Endothelial cell of umbilical vein (primary cell): Measurements from ENCODE around the gene CAPN5. TPM values are rescaled to one million over a fixed set of nuclear protein-coding genes. Genes with fewer than 3 reads are reported as not detected.

Experiments
- BruUV-seq: library from RNA; stranded (reverse); fragments of 400-500 nt; replicated peaks from 2 replicates; lab custom pipeline; 2021; lab: Mats Ljungman, UMichigan
- CTCF ChIA-PET: fragments of 300-600, 350-600 bp; sonication (Branson Sonifier 250); formaldehyde crosslinking; loops from one replicate; lab custom pipeline; 2021; ENCODE audit warnings: antibody characterized with exemption, inconsistent platforms; lab: Charles Lee
- POLR2A ChIA-PET: fragments of 300-600, 350-600 bp; sonication (Branson Sonifier 250); formaldehyde crosslinking; loops from one replicate; lab custom pipeline; 2021; ENCODE audit warnings: antibody characterized with exemption, inconsistent platforms; lab: Charles Lee
- DNase-seq: peaks from one replicate; pipeline ENCODE4 v3.0.0-alpha.2; 2011; ENCODE audit warnings: low read depth, low spot score
- FAIRE-seq: peaks from 2 replicates; lab custom pipeline; 2011; peaks lifted over from hg19 to GRCh38; lab: Jason Lieb, UNC
- H2AFZ ChIP-seq: 2 replicates; pipeline ENCODE4 v1.6.0; 2012; ENCODE audit warnings: low read depth, low read length, control low read depth, inconsistent platforms
- H3K27ac ChIP-seq: 2 replicates; pipeline ENCODE4 v1.5.1; 2011; ENCODE audit warnings: low read depth, mild to moderate bottlenecking, control low read depth, low read length, moderate library complexity; ENCODE audit not compliant: insufficient read depth
- H3K27me3 ChIP-seq, 2 experiments: 2 replicates each; pipeline versions ENCODE4 v1.6.0 to v1.6.1; 2011; ENCODE audit warnings: low read length in 2 of 2, mixed read lengths in 1 of 2; ENCODE audit not compliant: control insufficient read depth in 2 of 2, insufficient read depth in 2 of 2
- H3K36me3 ChIP-seq, 2 experiments: 2 replicates in 1 of 2; 3 replicates in 1 of 2; pipeline ENCODE4 v1.5.1; 2011; ENCODE audit warnings: low read length in 2 of 2, mild to moderate bottlenecking in 1 of 2, moderate library complexity in 1 of 2; ENCODE audit not compliant: control insufficient read depth in 2 of 2, insufficient read depth in 2 of 2; ENCODE audit errors: extremely low read depth in 1 of 2
- H3K4me1 ChIP-seq: 3 replicates; pipeline ENCODE4 v1.5.1; 2011; ENCODE audit warnings: mild to moderate bottlenecking, low read length; ENCODE audit not compliant: control insufficient read depth, insufficient read depth; ENCODE audit errors: extremely low read depth
- H3K4me2 ChIP-seq: 2 replicates; pipeline ENCODE4 v1.6.1; 2011; ENCODE audit warnings: low read length, control low read depth, mixed read lengths; ENCODE audit not compliant: insufficient read depth
- H3K4me3 ChIP-seq, 3 experiments: fragments of 200-600 bp in 1 of 3; sonication (generic), shearing (Covaris generic) in 1 of 3; replicated peaks in 1 of 3; 2 replicates each; pipeline ENCODE4 v1.5.1; 2011 to 2016; ENCODE audit warnings: control low read depth in 3 of 3, low read length in 3 of 3, mild to moderate bottlenecking in 2 of 3, inconsistent platforms in 1 of 3, low read depth in 1 of 3, moderate library complexity in 1 of 3; ENCODE audit not compliant: insufficient read depth in 1 of 3
- H3K79me2 ChIP-seq: 2 replicates; pipeline ENCODE4 v1.6.0; 2012; ENCODE audit warnings: low read length, inconsistent platforms; ENCODE audit not compliant: control insufficient read depth, insufficient read depth
- H3K9ac ChIP-seq: replicated peaks from 2 replicates; pipeline ENCODE3; 2011; ENCODE audit warnings: low read length, control low read depth; ENCODE audit not compliant: insufficient read depth; ENCODE audit errors: extremely low read depth
- H3K9me1 ChIP-seq: replicated peaks from 3 replicates; pipeline ENCODE4 v1.6.0; 2011; ENCODE audit warnings: mild to moderate bottlenecking, low read length; ENCODE audit not compliant: control insufficient read depth, insufficient read depth; ENCODE audit errors: extremely low read depth
- H3K9me3 ChIP-seq: replicated peaks from 2 replicates; pipeline ENCODE4 v1.5.1; 2012; ENCODE audit warnings: low read length, inconsistent platforms; ENCODE audit not compliant: control insufficient read depth, insufficient read depth
- H4K20me1 ChIP-seq: replicated peaks from 2 replicates; pipeline ENCODE3; 2011; ENCODE audit warnings: mild to moderate bottlenecking, low read length; ENCODE audit not compliant: control insufficient read depth, insufficient read depth; ENCODE audit errors: extremely low read depth
- CTCF ChIP-seq, 2 donors: IDR thresholded peaks; 1 replicate in 1 of 2; 2 replicates in 1 of 2; pipeline ENCODE4 v1.5.1; 2011; ENCODE audit warnings: low read length in 2 of 2, mild to moderate bottlenecking in 2 of 2, moderate library complexity in 2 of 2, control low read depth in 1 of 2, inconsistent platforms in 1 of 2, low read depth in 1 of 2; ENCODE audit not compliant: insufficient read depth in 1 of 2; ENCODE audit errors: extremely low read depth in 1 of 2
- EZH2 ChIP-seq: IDR thresholded peaks from 2 replicates; pipeline ENCODE4 v1.6.1; 2012; ENCODE audit warnings: borderline replicate concordance, low read depth, mild to moderate bottlenecking, moderate library complexity, low read length, inconsistent platforms; ENCODE audit not compliant: severe bottlenecking
- FOS ChIP-seq: IDR thresholded peaks from 2 replicates; pipeline ENCODE4 v1.6.1; 2011; ENCODE audit warnings: mild to moderate bottlenecking, low read length, moderate library complexity, borderline replicate concordance; ENCODE audit not compliant: insufficient read depth
- GATA2 ChIP-seq: IDR thresholded peaks from 2 replicates; pipeline ENCODE4 v1.7.0; 2011; ENCODE audit warnings: low read depth, mild to moderate bottlenecking, moderate library complexity, mixed read lengths, low read length; ENCODE audit not compliant: insufficient read length, insufficient read depth
- JUN ChIP-seq: IDR thresholded peaks from 2 replicates; pipeline ENCODE4 v1.6.1; 2011; ENCODE audit warnings: borderline replicate concordance, low read depth; ENCODE audit not compliant: insufficient read length, insufficient read depth
- MAX ChIP-seq: IDR thresholded peaks from 2 replicates; pipeline ENCODE4 v1.6.1; 2011; ENCODE audit not compliant: insufficient read depth, insufficient read length
- MYC ChIP-seq: IDR thresholded peaks from one replicate; pipeline ENCODE4 v1.6.1; 2011; ENCODE audit warnings: mild to moderate bottlenecking, low read depth, low read length
- POLR2A ChIP-seq: IDR thresholded peaks from 2 replicates; pipeline ENCODE4 v1.6.1; 2012; ENCODE audit warnings: low read depth, mild to moderate bottlenecking, control low read depth, low read length
- POLR2AphosphoS5 ChIP-seq: IDR thresholded peaks from 2 replicates; pipeline ENCODE4 v1.6.1; 2012; ENCODE audit warnings: low read depth, mild to moderate bottlenecking, control low read depth, low read length, moderate library complexity; ENCODE audit not compliant: insufficient read depth
- dilution Hi-C: fragments of 300-500 bp; cut with MboI; formaldehyde crosslinking; loops from one replicate; pipeline ENCODE4 v1.15.0; 2019; ENCODE audit warnings: low sequenced_read_pairs; ENCODE audit not compliant: extremely low pct_ligation_motif_present
- intact Hi-C: fragments of 100-400 bp; cut with micrococcal nuclease; formaldehyde crosslinking; loops from one replicate; pipeline ENCODE4 v1.10.0; 2022
- polyA plus RNA-seq, 4 experiments: library from polyadenylated mRNA; depleted of rRNA in 3 of 4; stranded (reverse) in 3 of 4; unstranded in 1 of 4; fragments of >200 nt; gene quantifications; 2 replicates each; pipeline versions ENCODE4 v1.2.1 to v1.2.3, GENCODE V29; 2011 to 2012; ENCODE audit warnings: missing spikeins in 1 of 4
- total RNA-seq: library from RNA; stranded (reverse); gene quantifications from 2 replicates; pipeline ENCODE4 v1.2.3, GENCODE V29; 2021

The CAPN5 gene
- total and polyA plus RNA-seq, 2 donors (not counting 3 experiments of a cell fraction or from before 2014, with no cell fraction given): 15.0 to 17.0 TPM

GRCh38 chr11:77026221-77026620 lies 40.5 kb upstream of the CAPN5 start:
- dilution Hi-C loops: no loop called here
- no peaks in the 10 kb centered on the region for H3K9me3 ChIP-seq
- H3K4me2 ChIP-seq: no peak overlapping the region
- no peaks in the 10 kb centered on the region for H3K4me1 ChIP-seq
- H4K20me1 ChIP-seq: no peaks in the 10 kb centered on the region
- H3K27me3 ChIP-seq: peaks cover 9 to 11% of the 10 kb centered on the region in 2 experiments
- H3K79me2 ChIP-seq: no peaks in the 10 kb centered on the region
- H3K36me3 ChIP-seq: no peaks in the 10 kb centered on the region
- no peak for FAIRE-seq
- intact Hi-C loops: loop anchor here (5.0 kb wide), 1 partner anchor 1146 kb away; no protein-coding TSS in a partner anchor
- CTCF ChIA-PET: interaction anchor here (1.8 kb wide), 1 partner anchor 23 kb away, joined by 4 read pairs; no protein-coding TSS in a partner anchor
- no peak overlapping the region for H3K9ac ChIP-seq
- DNase-seq: no peak
- POLR2A ChIA-PET: no interaction called here
- no peak overlapping the region for H3K27ac ChIP-seq
- BruUV-seq: no TSS peak
- no peak overlapping the region for H2AFZ ChIP-seq
- H3K4me3 ChIP-seq: no peak overlapping the region
- H3K9me1 ChIP-seq: no peaks in the 10 kb centered on the region
- TF ChIP-seq CTCF (IDR thresholded peaks at IDR 0.05; ENCODE audit: extremely low read depth in 1 of 2, insufficient read depth in 1 of 2, low read depth in 1 of 2, low read length in 2 of 2) (no peak), MAX (no peak), FOS (no peak), MYC (no peak), EZH2 (no peak), POLR2AphosphoS5 (no peak), POLR2A (no peak), GATA2 (no peak), JUN (no peak)
